ENCODE results near the gene NUP133. TPM values are rescaled to one million over a fixed set of nuclear protein-coding genes. Genes with fewer than 3 reads are reported as not detected.

The NUP133 gene
- total RNA-seq, 1 experiment from 2014 or later: 67.8 TPM

- Mint-ChIP-seq H3K4me3 (no peak overlapping the region), H3K27me3 (ENCODE audit: low read depth) (no peaks in the 10 kb centered on the region), H3K27ac (no peak overlapping the region), H3K36me3 (peaks cover 49% of the 10 kb centered on the region), H3K9me3 (no peaks in the 10 kb centered on the region), H3K4me1 (no peaks in the 10 kb centered on the region)
- POLR2A ChIA-PET: no interaction called here
- TF ChIP-seq E2F4 (CRISPR knock-in tag; IDR thresholded peaks at IDR 0.05; ENCODE audit: borderline replicate concordance, low read depth) (no peak), USF2 (CRISPR knock-in tag; IDR thresholded peaks at IDR 0.05) (no peak), PREB (CRISPR knock-in tag; IDR thresholded peaks at IDR 0.05; ENCODE audit: borderline replicate concordance) (no peak), STAT6 (CRISPR knock-in tag; conservative IDR thresholded peaks at IDR 0.05; ENCODE audit: low read depth) (no peak), NFYB (CRISPR knock-in tag; conservative IDR thresholded peaks at IDR 0.05; ENCODE audit: low read depth) (no peak), FOXJ3 (CRISPR knock-in tag; IDR thresholded peaks at IDR 0.05; ENCODE audit: borderline replicate concordance) (no peak), CBFB (CRISPR knock-in tag; IDR thresholded peaks at IDR 0.05; ENCODE audit: low read depth) (no peak), PRDM15 (CRISPR knock-in tag; IDR thresholded peaks at IDR 0.05) (no peak)
- DNase-seq (ENCODE audit: low spot score) (no peak), ATAC-seq (no peak)
- CTCF ChIA-PET: interaction anchor here (0.6 to 2.1 kb wide), 4 partner anchors 38 to 221 kb away, joined by 3 to 5 read pairs (median 3); no protein-coding TSS in a partner anchor
These were observed 28.3 kb downstream of the NUP133 start for GRCh38 chr1:229479660-229480399.

GRCh38 chr1:229478852-229479251, 29.3 kb downstream of the NUP133 start:
- no peaks in the 10 kb centered on the region for H3K9me3 Mint-ChIP-seq
- ChIA-PET CTCF (interaction anchor here (2.1 kb wide), 1 partner anchor 220 kb away, joined by 5 read pairs; no protein-coding TSS in a partner anchor), POLR2A (no interaction called here)
- no peaks in the 10 kb centered on the region for H3K4me1 Mint-ChIP-seq
- H3K27ac Mint-ChIP-seq: no peak overlapping the region
- no peak overlapping the region for H3K4me3 Mint-ChIP-seq
- peaks cover 52% of the 10 kb centered on the region for H3K36me3 Mint-ChIP-seq
- no peaks in the 10 kb centered on the region for H3K27me3 Mint-ChIP-seq (ENCODE audit: low read depth)
- ATAC-seq (no peak), DNase-seq (ENCODE audit: low spot score) (no peak)
- TF ChIP-seq TEAD1 (CRISPR knock-in tag; IDR thresholded peaks at IDR 0.05): no peak
- no peak for TF ChIP-seq ZMAT4 (CRISPR knock-in tag; IDR thresholded peaks at IDR 0.05)
- no peak for TF ChIP-seq ZNF425 (CRISPR knock-in tag; conservative IDR thresholded peaks at IDR 0.05)
- no peak for TF ChIP-seq CDX4 (CRISPR knock-in tag; IDR thresholded peaks at IDR 0.05; ENCODE audit: borderline replicate concordance)
- no peak for TF ChIP-seq KAT7 (CRISPR knock-in tag; IDR thresholded peaks at IDR 0.05; ENCODE audit: borderline replicate concordance)
- no peak for TF ChIP-seq ZNF396 (CRISPR knock-in tag; IDR thresholded peaks at IDR 0.05; ENCODE audit: borderline replicate concordance)
- TF ChIP-seq TEAD4 (CRISPR knock-in tag; IDR thresholded peaks at IDR 0.05): no peak
- TF ChIP-seq MYBL2 (CRISPR knock-in tag; IDR thresholded peaks at IDR 0.05): no peak
- TF ChIP-seq FOXJ3 (CRISPR knock-in tag; IDR thresholded peaks at IDR 0.05; ENCODE audit: borderline replicate concordance): no peak
- TF ChIP-seq NR2C2 (CRISPR knock-in tag; IDR thresholded peaks at IDR 0.05): no peak
- TF ChIP-seq HMGA2 (CRISPR knock-in tag; IDR thresholded peaks at IDR 0.05): no peak
